ENCODE results near the gene WDR37.

- TF ChIP-seq POLR2A (IDR thresholded peaks at IDR 0.05): no peak
- no peak for TF ChIP-seq POLR2AphosphoS5 (IDR thresholded peaks at IDR 0.05)
- TF ChIP-seq, protein P1, sequence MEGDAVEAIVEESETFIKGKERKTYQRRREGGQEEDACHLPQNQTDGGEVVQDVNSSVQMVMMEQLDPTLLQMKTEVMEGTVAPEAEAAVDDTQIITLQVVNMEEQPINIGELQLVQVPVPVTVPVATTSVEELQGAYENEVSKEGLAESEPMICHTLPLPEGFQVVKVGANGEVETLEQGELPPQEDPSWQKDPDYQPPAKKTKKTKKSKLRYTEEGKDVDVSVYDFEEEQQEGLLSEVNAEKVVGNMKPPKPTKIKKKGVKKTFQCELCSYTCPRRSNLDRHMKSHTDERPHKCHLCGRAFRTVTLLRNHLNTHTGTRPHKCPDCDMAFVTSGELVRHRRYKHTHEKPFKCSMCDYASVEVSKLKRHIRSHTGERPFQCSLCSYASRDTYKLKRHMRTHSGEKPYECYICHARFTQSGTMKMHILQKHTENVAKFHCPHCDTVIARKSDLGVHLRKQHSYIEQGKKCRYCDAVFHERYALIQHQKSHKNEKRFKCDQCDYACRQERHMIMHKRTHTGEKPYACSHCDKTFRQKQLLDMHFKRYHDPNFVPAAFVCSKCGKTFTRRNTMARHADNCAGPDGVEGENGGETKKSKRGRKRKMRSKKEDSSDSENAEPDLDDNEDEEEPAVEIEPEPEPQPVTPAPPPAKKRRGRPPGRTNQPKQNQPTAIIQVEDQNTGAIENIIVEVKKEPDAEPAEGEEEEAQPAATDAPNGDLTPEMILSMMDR (IDR thresholded peaks at IDR 0.05 in 8 of 11, conservative IDR thresholded peaks at IDR 0.05 in 3 of 11): no peak
Observed at GRCh38 chr10:1138529-1138928, 82.3 kb downstream of the WDR37 start.
